Osteoblast (primary cell): ENCODE results near the gene ILF2. TPM values are rescaled to one million over a fixed set of nuclear protein-coding genes. Genes with fewer than 3 reads are reported as not detected.

Source experiments
- DNase-seq: peaks from one replicate; pipeline ENCODE4 v3.0.0; 2011; ENCODE audit warnings: low spot score, mixed read lengths; ENCODE audit not compliant: insufficient read length; ENCODE audit errors: missing footprints
- H2AFZ ChIP-seq: 2 replicates; pipeline ENCODE4 v1.6.0; 2011; ENCODE audit warnings: mild to moderate bottlenecking, low read length
- H3K27ac ChIP-seq: 2 replicates; pipeline ENCODE4 v1.5.1; 2011; ENCODE audit warnings: mild to moderate bottlenecking, low read depth, low read length, moderate library complexity
- H3K27me3 ChIP-seq: 2 replicates; pipeline ENCODE4 v1.6.0; 2012; ENCODE audit warnings: mild to moderate bottlenecking, control low read depth, inconsistent platforms, low read length, moderate library complexity; ENCODE audit not compliant: insufficient read depth
- H3K36me3 ChIP-seq: 2 replicates; pipeline ENCODE4 v1.5.1; 2011; ENCODE audit warnings: mild to moderate bottlenecking, low read length, control low read depth, moderate library complexity; ENCODE audit not compliant: insufficient read depth
- H3K4me1 ChIP-seq: 2 replicates; pipeline ENCODE4 v1.5.1; 2011; ENCODE audit warnings: mild to moderate bottlenecking, low read length, control low read depth, moderate library complexity; ENCODE audit not compliant: insufficient read depth
- H3K4me2 ChIP-seq: 2 replicates; pipeline ENCODE4 v1.6.0; 2011; ENCODE audit warnings: mild to moderate bottlenecking, low read length; ENCODE audit not compliant: insufficient read depth
- H3K4me3 ChIP-seq: fragments of 200-600 bp; sonication (generic); 3 replicates; pipeline ENCODE4 v1.5.1; 2012; ENCODE audit warnings: mild to moderate bottlenecking, low read length, inconsistent platforms; ENCODE audit not compliant: insufficient read depth
- H3K79me2 ChIP-seq: 2 replicates; pipeline ENCODE4 v1.6.0; 2012; ENCODE audit warnings: mild to moderate bottlenecking, low read length, control low read depth, inconsistent platforms; ENCODE audit not compliant: insufficient read depth
- H3K9me3 ChIP-seq: 2 replicates; pipeline ENCODE4 v1.5.1; 2011; ENCODE audit warnings: low read depth, low read length, control low read depth
- H4K20me1 ChIP-seq: 2 replicates; pipeline ENCODE4 v1.6.0; 2012; ENCODE audit warnings: mild to moderate bottlenecking, low read length, control low read depth; ENCODE audit not compliant: insufficient read depth
- total RNA-seq: library from RNA; depleted of rRNA; stranded (reverse); fragments of >200 nt; gene quantifications from 2 replicates; pipeline ENCODE4 v1.2.3, GENCODE V29; 2012
- TF ChIP-seq, protein P1 (sequence below): IDR thresholded peaks from 2 replicates; pipeline ENCODE4 v1.5.1; 2011; ENCODE audit warnings: mild to moderate bottlenecking, low read depth, low read length, moderate library complexity; ENCODE audit errors: extremely low read depth

Gene ILF2
- total RNA-seq, 1 donor = 130 TPM

DNA sequence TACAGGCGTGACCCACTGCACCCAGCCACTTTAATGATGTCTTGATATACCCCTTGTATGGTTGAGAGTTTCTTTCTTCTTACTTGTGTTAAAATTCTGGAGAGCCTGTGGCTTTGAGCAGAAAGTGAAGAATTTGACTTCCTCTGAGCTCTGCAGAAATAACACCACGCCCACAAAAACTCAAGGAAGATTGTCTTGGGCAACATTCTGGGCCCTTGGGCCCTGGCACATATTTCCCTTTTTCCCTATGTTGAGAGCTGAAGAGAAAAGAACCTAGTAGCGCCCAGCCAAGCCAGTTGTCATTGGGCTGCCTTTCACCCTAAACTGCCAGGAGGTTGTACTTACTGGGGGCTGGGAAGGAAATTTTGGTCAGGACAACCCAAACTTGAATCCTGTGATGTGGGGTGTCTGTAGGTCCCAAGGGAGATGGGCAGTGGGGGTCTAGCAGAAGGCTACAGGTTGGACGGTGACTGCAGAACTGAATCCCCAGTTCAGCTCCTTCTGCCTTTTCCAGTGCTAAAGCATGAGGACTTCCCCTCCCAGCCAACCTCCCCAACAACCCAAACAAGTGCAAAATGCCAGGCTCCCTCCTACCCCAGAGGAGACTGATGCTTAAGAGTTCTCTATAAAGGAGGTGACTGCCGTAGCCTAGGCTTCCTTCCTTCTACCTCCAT lies 24.0 kb downstream of the ILF2 start:
- peaks cover 43% of the 10 kb centered on the region for H3K36me3 ChIP-seq
- H3K27ac ChIP-seq = no peak overlapping the region
- H3K27me3 ChIP-seq = no peaks in the 10 kb centered on the region
- H3K79me2 ChIP-seq = peaks cover 16% of the 10 kb centered on the region
- H3K9me3 ChIP-seq = no peaks in the 10 kb centered on the region
- no peaks in the 10 kb centered on the region for H3K4me1 ChIP-seq
- TF ChIP-seq, protein P1, sequence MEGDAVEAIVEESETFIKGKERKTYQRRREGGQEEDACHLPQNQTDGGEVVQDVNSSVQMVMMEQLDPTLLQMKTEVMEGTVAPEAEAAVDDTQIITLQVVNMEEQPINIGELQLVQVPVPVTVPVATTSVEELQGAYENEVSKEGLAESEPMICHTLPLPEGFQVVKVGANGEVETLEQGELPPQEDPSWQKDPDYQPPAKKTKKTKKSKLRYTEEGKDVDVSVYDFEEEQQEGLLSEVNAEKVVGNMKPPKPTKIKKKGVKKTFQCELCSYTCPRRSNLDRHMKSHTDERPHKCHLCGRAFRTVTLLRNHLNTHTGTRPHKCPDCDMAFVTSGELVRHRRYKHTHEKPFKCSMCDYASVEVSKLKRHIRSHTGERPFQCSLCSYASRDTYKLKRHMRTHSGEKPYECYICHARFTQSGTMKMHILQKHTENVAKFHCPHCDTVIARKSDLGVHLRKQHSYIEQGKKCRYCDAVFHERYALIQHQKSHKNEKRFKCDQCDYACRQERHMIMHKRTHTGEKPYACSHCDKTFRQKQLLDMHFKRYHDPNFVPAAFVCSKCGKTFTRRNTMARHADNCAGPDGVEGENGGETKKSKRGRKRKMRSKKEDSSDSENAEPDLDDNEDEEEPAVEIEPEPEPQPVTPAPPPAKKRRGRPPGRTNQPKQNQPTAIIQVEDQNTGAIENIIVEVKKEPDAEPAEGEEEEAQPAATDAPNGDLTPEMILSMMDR = no peak
- peaks cover 16% of the 10 kb centered on the region for H4K20me1 ChIP-seq
- peak; percentile 55 for DNase-seq
- no peak overlapping the region for H2AFZ ChIP-seq
- H3K4me3 ChIP-seq = no peak overlapping the region
- no peak overlapping the region for H3K4me2 ChIP-seq

DNA sequence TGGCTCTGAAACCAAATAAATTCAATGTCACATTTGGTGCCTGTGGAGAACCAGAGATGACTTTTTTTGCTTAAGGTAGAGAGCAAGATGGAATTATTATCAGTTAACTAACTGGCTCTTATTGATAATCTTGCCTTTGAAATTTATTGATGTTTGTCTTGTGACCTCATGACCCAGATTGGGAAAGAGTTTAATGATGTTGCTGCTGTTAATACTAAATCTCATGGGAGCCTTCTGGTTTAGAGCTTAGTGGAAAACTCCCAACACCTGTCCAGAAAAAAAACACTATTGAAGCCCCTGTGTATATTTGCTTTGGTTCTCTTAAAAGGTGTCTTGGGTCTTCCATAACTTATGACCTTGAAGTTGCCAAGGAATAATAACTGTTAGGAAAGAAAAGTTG lies 27.0 kb downstream of the ILF2 start:
- Histone ChIP-seq H3K27me3 (no peaks in the 10 kb centered on the region), H3K79me2 (peaks cover 41% of the 10 kb centered on the region), H3K4me1 (no peaks in the 10 kb centered on the region), H3K9me3 (no peaks in the 10 kb centered on the region), H2AFZ (no peak overlapping the region), H3K4me3 (no peak overlapping the region), H4K20me1 (peaks cover 16% of the 10 kb centered on the region), H3K4me2 (no peak overlapping the region), H3K36me3 (peaks cover 68% of the 10 kb centered on the region), H3K27ac (no peak overlapping the region)
- TF ChIP-seq, protein P1 = no peak
- no peak for DNase-seq

DNA sequence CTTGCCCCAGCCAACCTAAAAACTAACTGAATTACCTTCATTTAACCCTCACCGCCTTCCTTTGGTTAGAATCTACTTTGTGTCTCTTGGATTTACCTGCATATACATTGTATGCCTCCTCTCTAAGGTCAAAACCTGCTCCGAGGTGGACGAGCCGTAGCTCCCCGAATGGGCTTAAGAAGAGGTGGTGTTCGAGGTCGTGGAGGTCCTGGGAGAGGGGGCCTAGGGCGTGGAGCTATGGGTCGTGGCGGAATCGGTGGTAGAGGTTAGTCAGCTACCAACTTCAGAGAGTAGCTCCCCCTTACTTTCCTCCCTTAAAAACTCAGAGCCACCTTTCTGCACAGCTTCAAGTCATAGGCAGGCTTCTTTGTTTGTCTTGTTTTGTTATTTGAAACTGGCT lies 27.7 kb downstream of the ILF2 start:
- Histone ChIP-seq H3K79me2 (peaks cover 47% of the 10 kb centered on the region), H3K27ac (no peak overlapping the region), H3K4me3 (no peak overlapping the region), H3K4me1 (no peaks in the 10 kb centered on the region), H3K27me3 (no peaks in the 10 kb centered on the region), H2AFZ (no peak overlapping the region), H3K36me3 (peaks cover 75% of the 10 kb centered on the region), H3K4me2 (no peak overlapping the region), H3K9me3 (no peaks in the 10 kb centered on the region), H4K20me1 (peaks cover 18% of the 10 kb centered on the region)
- no peak for DNase-seq
- TF ChIP-seq, protein P1 = no peak

DNA sequence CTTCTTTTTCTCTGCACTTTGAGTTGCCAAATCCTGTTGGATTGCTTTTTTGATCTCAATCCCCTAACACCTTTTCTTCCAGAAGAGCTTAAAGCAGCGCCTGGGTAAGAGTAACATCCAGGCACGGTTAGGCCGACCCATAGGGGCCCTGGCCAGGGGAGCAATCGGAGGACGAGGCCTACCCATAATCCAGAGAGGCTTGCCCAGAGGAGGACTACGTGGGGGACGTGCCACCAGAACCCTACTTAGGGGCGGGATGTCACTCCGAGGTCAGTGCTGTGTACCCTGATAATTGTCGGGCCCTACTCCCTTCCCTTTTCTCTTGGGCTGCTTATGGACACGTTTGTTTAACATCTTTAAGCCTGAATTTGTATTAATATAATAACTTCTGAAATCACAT lies 28.6 kb downstream of the ILF2 start:
- Histone ChIP-seq H3K4me2 (no peak overlapping the region), H3K27ac (no peak overlapping the region), H3K4me1 (no peaks in the 10 kb centered on the region), H2AFZ (no peak overlapping the region), H3K79me2 (peaks cover 56% of the 10 kb centered on the region), H3K27me3 (no peaks in the 10 kb centered on the region), H4K20me1 (peaks cover 22% of the 10 kb centered on the region), H3K36me3 (peaks cover 85% of the 10 kb centered on the region), H3K9me3 (no peaks in the 10 kb centered on the region), H3K4me3 (no peak overlapping the region)
- DNase-seq = no peak
- TF ChIP-seq, protein P1 = no peak
